NCI-H69 (cell line): ENCODE measurements around the gene PCDHA12.
"Not testable (repeated sequence)": the region's sequence is repeated elsewhere in the genome, so short reads cannot be mapped to it uniquely, and the experiment has no call there.

Experiments
- DNase-seq: peaks from one replicate; lab custom pipeline; 2025; lab: John Stamatoyannopoulos, UW

Gene PCDHA12

DNA sequence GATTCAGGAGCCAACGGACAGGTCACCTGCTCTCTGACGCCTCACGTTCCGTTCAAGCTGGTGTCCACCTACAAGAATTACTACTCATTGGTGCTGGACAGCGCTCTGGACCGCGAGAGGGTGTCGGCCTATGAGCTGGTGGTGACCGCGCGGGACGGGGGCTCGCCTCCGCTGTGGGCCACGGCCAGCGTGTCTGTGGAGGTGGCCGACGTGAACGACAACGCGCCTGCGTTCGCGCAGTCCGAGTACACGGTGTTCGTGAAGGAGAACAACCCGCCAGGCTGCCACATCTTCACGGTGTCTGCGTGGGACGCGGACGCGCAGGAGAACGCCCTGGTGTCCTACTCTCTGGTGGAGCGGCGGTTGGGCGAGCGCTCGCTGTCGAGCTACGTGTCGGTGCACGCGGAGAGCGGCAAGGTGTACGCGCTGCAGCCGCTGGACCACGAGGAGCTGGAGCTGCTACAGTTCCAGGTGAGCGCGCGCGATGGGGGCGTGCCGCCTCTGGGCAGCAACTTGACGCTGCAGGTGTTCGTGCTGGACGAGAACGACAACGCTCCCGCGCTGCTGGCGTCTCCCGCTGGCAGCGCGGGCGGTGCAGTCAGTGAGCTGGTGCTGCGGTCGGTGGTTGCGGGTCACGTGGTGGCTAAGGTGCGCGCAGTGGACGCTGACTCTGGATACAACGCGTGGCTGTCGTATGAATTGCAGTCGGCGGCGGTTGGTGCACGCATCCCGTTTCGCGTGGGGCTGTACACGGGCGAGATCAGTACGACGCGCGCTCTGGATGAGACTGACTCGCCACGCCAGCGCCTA is 17.7 kb upstream of the PCDHA12 start:
- no peak for DNase-seq

GRCh38 chr5:140857987-140858240 is 17.2 kb upstream of the PCDHA12 start:
- DNase-seq, result no peak

DNA sequence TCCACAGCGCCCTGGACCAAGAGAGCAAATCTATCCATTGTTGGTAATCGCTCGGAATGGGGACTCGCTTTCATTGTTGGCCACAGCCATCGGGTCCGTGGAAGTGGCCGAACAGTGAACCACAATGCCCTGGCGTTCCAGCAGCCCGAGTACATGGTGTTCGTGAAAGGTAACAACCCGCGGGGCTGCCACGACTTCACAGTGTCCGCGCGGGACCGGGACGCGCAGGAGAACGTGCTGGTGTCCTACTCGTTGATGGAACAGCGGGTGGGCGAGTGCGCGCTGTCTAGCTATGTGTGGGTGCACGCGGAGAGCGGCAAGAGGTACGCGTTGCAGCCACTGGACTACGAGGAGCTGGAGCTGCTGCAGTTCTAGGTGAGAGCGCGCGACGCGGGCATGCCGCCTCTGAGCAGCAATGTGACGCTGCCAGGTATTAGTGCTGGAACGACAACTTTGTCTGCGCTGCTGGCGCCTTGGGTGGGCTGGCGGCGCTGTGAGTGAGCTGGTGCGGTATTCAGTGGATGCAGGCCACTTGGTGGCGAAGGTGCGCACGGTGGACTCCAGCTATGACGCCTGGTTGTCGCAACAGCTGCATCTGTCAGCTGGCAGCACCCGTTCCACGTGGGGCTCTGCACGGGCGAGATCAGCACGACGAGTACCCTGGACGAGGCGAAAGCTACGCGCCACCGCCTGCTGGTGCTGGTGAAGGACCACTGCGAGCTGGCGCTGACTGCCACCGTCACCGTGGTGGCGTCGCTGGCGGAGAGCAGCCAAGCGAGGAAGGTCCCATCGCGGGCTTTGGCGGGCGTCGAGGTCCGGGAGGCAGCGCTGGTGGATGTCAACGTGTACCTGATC is 12.4 kb upstream of the PCDHA12 start:
- DNase-seq, result no peak

DNA sequence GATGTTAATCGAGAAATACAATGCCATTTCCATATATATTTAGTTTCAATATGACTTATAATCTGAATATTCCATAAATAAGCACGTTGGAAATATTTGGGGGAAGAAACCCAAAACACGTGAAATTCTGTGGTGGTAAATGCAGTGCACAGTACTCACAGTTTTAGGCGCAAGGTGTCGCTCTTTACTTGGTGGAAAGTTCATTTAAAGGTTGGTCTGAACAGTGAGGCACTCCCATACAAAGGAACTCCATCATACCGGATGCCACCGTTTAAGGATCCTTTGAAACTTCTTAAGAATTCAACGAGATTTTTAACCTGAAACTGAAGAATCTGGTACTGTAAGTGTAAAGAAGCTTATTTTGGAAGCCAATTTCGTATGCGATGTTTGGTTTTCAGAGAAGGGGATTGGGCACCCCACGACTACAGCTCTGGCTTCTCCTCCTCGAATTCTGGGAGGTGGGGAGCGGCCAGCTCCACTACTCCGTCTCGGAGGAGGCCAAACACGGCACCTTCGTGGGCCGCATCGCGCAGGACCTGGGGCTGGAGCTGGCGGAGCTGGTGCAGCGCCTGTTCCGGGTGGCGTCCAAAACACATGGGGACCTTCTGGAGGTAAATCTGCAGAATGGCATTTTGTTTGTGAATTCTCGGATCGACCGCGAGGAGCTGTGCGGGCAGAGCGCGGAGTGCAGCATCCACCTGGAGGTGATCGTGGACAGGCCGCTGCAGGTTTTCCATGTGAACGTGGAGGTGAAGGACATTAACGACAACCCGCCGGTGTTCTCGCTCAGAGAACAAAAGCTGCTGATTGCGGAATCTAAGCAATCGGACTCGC is 6.2 kb upstream of the PCDHA12 start, which contains the start of gene PCDHA11:
Gene PCDHA11, plus strand, starts transcription at position 237 of the 834 bp plus-strand sequence. Its CDS starts 147 bp downstream, at position 384.
- DNase-seq, result no peak

GRCh38 chr5:140869555-140869886 is 5.6 kb upstream of the PCDHA12 start:
- peak; percentile 28 for DNase-seq

- DNase-seq, result no peak
Measured at GRCh38 chr5:140870221-140871201, 4.6 kb upstream of the PCDHA12 start.

DNA sequence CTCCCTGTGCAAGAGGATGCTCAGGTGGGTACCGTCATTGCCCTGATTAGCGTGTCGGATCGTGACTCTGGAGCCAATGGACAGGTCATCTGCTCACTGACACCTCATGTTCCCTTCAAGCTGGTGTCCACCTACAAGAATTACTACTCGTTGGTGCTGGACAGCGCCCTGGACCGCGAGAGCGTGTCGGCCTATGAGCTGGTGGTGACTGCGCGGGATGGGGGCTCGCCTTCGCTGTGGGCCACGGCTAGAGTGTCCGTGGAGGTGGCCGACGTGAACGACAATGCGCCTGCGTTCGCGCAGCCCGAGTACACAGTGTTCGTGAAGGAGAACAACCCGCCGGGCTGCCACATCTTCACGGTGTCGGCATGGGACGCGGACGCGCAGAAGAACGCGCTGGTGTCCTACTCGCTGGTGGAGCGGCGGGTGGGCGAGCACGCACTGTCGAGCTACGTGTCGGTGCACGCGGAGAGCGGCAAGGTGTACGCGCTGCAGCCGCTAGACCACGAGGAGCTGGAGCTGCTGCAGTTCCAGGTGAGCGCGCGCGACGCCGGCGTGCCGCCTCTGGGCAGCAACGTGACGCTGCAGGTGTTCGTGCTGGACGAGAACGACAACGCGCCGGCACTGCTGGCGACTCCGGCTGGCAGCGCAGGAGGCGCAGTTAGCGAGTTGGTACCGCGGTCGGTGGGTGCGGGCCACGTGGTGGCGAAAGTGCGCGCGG is 1.6 kb downstream of the PCDHA12 start:
- not testable (repeated sequence) for DNase-seq

DNA sequence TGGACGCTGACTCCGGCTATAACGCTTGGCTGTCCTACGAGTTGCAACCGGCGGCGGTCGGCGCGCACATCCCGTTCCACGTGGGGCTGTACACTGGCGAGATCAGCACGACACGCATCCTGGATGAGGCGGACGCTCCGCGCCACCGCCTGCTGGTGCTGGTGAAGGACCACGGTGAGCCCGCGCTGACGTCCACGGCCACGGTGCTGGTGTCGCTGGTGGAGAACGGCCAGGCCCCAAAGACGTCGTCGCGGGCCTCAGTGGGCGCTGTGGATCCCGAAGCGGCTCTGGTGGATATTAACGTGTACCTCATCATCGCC is 2.1 kb downstream of the PCDHA12 start:
- no peak for DNase-seq

DNA sequence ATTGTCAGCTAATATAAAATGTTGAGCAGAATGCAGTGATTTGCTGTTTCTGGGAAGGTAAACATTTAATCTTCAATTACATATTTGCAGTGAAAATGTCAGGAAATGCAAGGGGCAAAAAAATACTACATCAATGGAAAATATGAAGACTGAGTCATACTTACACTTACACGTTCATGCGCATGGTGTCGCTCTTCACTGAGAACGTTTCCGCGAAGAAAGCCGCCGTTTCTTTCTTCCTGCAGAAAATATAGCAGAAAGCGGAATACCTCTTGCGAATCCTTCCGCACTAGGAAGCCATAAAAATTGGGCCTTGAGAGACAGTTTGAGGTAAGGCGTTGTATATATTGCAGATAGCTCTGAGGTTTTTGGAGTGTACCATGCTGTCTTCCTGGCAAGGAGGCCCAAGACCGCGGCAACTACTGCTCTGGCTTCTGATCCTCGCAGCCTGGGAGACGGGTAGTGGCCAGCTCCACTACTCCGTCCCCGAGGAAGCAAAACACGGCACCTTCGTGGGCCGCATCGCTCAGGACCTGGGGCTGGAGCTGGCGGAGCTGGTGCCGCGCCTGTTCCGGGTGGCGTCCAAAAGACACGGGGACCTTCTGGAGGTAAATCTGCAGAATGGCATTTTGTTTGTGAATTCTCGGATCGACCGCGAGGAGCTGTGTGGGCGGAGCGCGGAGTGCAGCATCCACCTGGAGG is 6.9 kb downstream of the PCDHA12 start, which contains the start of gene PCDHA13:
Gene PCDHA13, plus strand, starts transcription at position 236 of the 702 bp plus-strand sequence. Its CDS starts 145 bp downstream, at position 381.
- no peak for DNase-seq

GRCh38 chr5:140882591-140882899 is 7.4 kb downstream of the PCDHA12 start:
- peak; percentile 56 for DNase-seq

GRCh38 chr5:140883373-140883772 is 8.3 kb downstream of the PCDHA12 start:
- no peak for DNase-seq

DNA sequence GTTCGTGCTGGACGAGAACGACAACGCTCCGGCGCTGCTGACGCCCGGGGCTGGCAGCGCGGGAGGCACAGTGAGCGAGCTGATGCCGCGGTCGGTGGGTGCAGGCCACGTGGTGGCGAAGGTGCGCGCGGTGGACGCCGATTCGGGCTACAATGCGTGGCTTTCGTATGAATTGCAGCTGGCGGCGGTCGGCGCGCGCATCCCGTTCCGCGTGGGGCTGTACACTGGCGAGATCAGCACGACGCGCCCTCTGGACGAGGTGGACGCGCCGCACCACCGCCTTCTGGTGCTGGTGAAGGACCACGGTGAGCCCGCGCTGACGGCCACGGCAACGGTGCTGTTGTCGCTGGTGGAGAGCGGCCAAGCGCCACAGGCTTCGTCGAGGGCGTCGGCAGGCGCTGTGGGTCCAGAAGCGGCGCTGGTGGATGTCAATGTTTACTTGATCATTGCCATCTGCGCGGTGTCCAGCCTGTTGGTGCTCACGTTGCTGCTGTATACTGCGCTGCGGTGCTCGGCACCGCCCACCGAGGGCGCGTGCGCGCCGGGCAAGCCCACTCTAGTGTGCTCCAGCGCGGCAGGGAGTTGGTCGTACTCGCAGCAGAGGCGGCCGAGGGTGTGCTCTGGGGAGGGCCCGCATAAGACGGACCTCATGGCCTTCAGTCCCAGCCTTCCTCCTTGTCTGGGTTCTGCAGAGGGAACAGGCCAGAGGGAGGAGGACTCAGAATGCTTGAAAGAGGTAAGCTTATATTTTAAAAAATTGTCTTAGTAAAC is 9.0 kb downstream of the PCDHA12 start:
- DNase-seq, result no peak

GRCh38 chr5:140916325-140916724 is 41.2 kb downstream of the PCDHA12 start:
- DNase-seq, result no peak

GRCh38 chr5:140923601-140924000 is 48.5 kb downstream of the PCDHA12 start:
- no peak for DNase-seq

- DNase-seq, result peak; percentile 89
Measured at GRCh38 chr5:140925806-140926442, 50.8 kb downstream of the PCDHA12 start, which contains the start of gene PCDHAC1. TSS of gene PCDHAC1 (plus strand) at chr5:140926299. CDS start at chr5:140926893, 594 bp downstream.

- peak; percentile 95 for DNase-seq
Measured at GRCh38 chr5:140926443-140927227, 51.5 kb downstream of the PCDHA12 start.

- DNase-seq, result peak; percentile 56
Measured at GRCh38 chr5:140927228-140927573, 52.1 kb downstream of the PCDHA12 start.
